Endothelial cell of umbilical vein (primary cell): ENCODE data around the gene TGIF1. TPM values are rescaled to one million over a fixed set of nuclear protein-coding genes. Genes with fewer than 3 reads are reported as not detected.
A peak's percentile ranks its signal among the peaks of the same experiment; 100 is the strongest.

Experiments used
- BruUV-seq: library from RNA; stranded (reverse); fragments of 400-500 nt; replicated peaks from 2 replicates; lab custom pipeline; 2021; lab: Mats Ljungman, UMichigan
- CTCF ChIA-PET: fragments of 300-600, 350-600 bp; sonication (Branson Sonifier 250); formaldehyde crosslinking; loops from one replicate; lab custom pipeline; 2021; ENCODE audit warnings: antibody characterized with exemption, inconsistent platforms; lab: Charles Lee
- POLR2A ChIA-PET: fragments of 300-600, 350-600 bp; sonication (Branson Sonifier 250); formaldehyde crosslinking; loops from one replicate; lab custom pipeline; 2021; ENCODE audit warnings: antibody characterized with exemption, inconsistent platforms; lab: Charles Lee
- DNase-seq: peaks from one replicate; pipeline ENCODE4 v3.0.0-alpha.2; 2011; ENCODE audit warnings: low read depth, low spot score
- FAIRE-seq: peaks from 2 replicates; lab custom pipeline; 2011; peaks lifted over from hg19 to GRCh38; lab: Jason Lieb, UNC
- H2AFZ ChIP-seq: 2 replicates; pipeline ENCODE4 v1.6.0; 2012; ENCODE audit warnings: low read depth, low read length, control low read depth, inconsistent platforms
- H3K27ac ChIP-seq: 2 replicates; pipeline ENCODE4 v1.5.1; 2011; ENCODE audit warnings: low read depth, mild to moderate bottlenecking, control low read depth, low read length, moderate library complexity; ENCODE audit not compliant: insufficient read depth
- H3K27me3 ChIP-seq, 2 experiments: 2 replicates each; pipeline versions ENCODE4 v1.6.0 to v1.6.1; 2011; ENCODE audit warnings: low read length in 2 of 2, mixed read lengths in 1 of 2; ENCODE audit not compliant: control insufficient read depth in 2 of 2, insufficient read depth in 2 of 2
- H3K36me3 ChIP-seq, 2 experiments: 2 replicates in 1 of 2; 3 replicates in 1 of 2; pipeline ENCODE4 v1.5.1; 2011; ENCODE audit warnings: low read length in 2 of 2, mild to moderate bottlenecking in 1 of 2, moderate library complexity in 1 of 2; ENCODE audit not compliant: control insufficient read depth in 2 of 2, insufficient read depth in 2 of 2; ENCODE audit errors: extremely low read depth in 1 of 2
- H3K4me1 ChIP-seq: 3 replicates; pipeline ENCODE4 v1.5.1; 2011; ENCODE audit warnings: mild to moderate bottlenecking, low read length; ENCODE audit not compliant: control insufficient read depth, insufficient read depth; ENCODE audit errors: extremely low read depth
- H3K4me2 ChIP-seq: 2 replicates; pipeline ENCODE4 v1.6.1; 2011; ENCODE audit warnings: low read length, control low read depth, mixed read lengths; ENCODE audit not compliant: insufficient read depth
- H3K4me3 ChIP-seq, 3 experiments: fragments of 200-600 bp in 1 of 3; sonication (generic), shearing (Covaris generic) in 1 of 3; replicated peaks in 1 of 3; 2 replicates each; pipeline ENCODE4 v1.5.1; 2011 to 2016; ENCODE audit warnings: control low read depth in 3 of 3, low read length in 3 of 3, mild to moderate bottlenecking in 2 of 3, inconsistent platforms in 1 of 3, low read depth in 1 of 3, moderate library complexity in 1 of 3; ENCODE audit not compliant: insufficient read depth in 1 of 3
- H3K79me2 ChIP-seq: 2 replicates; pipeline ENCODE4 v1.6.0; 2012; ENCODE audit warnings: low read length, inconsistent platforms; ENCODE audit not compliant: control insufficient read depth, insufficient read depth
- H3K9ac ChIP-seq: replicated peaks from 2 replicates; pipeline ENCODE3; 2011; ENCODE audit warnings: low read length, control low read depth; ENCODE audit not compliant: insufficient read depth; ENCODE audit errors: extremely low read depth
- H3K9me1 ChIP-seq: replicated peaks from 3 replicates; pipeline ENCODE4 v1.6.0; 2011; ENCODE audit warnings: mild to moderate bottlenecking, low read length; ENCODE audit not compliant: control insufficient read depth, insufficient read depth; ENCODE audit errors: extremely low read depth
- H3K9me3 ChIP-seq: replicated peaks from 2 replicates; pipeline ENCODE4 v1.5.1; 2012; ENCODE audit warnings: low read length, inconsistent platforms; ENCODE audit not compliant: control insufficient read depth, insufficient read depth
- H4K20me1 ChIP-seq: replicated peaks from 2 replicates; pipeline ENCODE3; 2011; ENCODE audit warnings: mild to moderate bottlenecking, low read length; ENCODE audit not compliant: control insufficient read depth, insufficient read depth; ENCODE audit errors: extremely low read depth
- EZH2 ChIP-seq: IDR thresholded peaks from 2 replicates; pipeline ENCODE4 v1.6.1; 2012; ENCODE audit warnings: borderline replicate concordance, low read depth, mild to moderate bottlenecking, moderate library complexity, low read length, inconsistent platforms; ENCODE audit not compliant: severe bottlenecking
- FOS ChIP-seq: IDR thresholded peaks from 2 replicates; pipeline ENCODE4 v1.6.1; 2011; ENCODE audit warnings: mild to moderate bottlenecking, low read length, moderate library complexity, borderline replicate concordance; ENCODE audit not compliant: insufficient read depth
- GATA2 ChIP-seq: IDR thresholded peaks from 2 replicates; pipeline ENCODE4 v1.7.0; 2011; ENCODE audit warnings: low read depth, mild to moderate bottlenecking, moderate library complexity, mixed read lengths, low read length; ENCODE audit not compliant: insufficient read length, insufficient read depth
- JUN ChIP-seq: IDR thresholded peaks from 2 replicates; pipeline ENCODE4 v1.6.1; 2011; ENCODE audit warnings: borderline replicate concordance, low read depth; ENCODE audit not compliant: insufficient read length, insufficient read depth
- MYC ChIP-seq: IDR thresholded peaks from one replicate; pipeline ENCODE4 v1.6.1; 2011; ENCODE audit warnings: mild to moderate bottlenecking, low read depth, low read length
- POLR2A ChIP-seq: IDR thresholded peaks from 2 replicates; pipeline ENCODE4 v1.6.1; 2012; ENCODE audit warnings: low read depth, mild to moderate bottlenecking, control low read depth, low read length
- POLR2AphosphoS5 ChIP-seq: IDR thresholded peaks from 2 replicates; pipeline ENCODE4 v1.6.1; 2012; ENCODE audit warnings: low read depth, mild to moderate bottlenecking, control low read depth, low read length, moderate library complexity; ENCODE audit not compliant: insufficient read depth
- dilution Hi-C: fragments of 300-500 bp; cut with MboI; formaldehyde crosslinking; loops from one replicate; pipeline ENCODE4 v1.15.0; 2019; ENCODE audit warnings: low sequenced_read_pairs; ENCODE audit not compliant: extremely low pct_ligation_motif_present
- intact Hi-C: fragments of 100-400 bp; cut with micrococcal nuclease; formaldehyde crosslinking; loops from one replicate; pipeline ENCODE4 v1.10.0; 2022
- polyA plus RNA-seq, 4 experiments: library from polyadenylated mRNA; depleted of rRNA in 3 of 4; stranded (reverse) in 3 of 4; unstranded in 1 of 4; fragments of >200 nt; gene quantifications; 2 replicates each; pipeline versions ENCODE4 v1.2.1 to v1.2.3, GENCODE V29; 2011 to 2012; ENCODE audit warnings: missing spikeins in 1 of 4
- total RNA-seq: library from RNA; stranded (reverse); gene quantifications from 2 replicates; pipeline ENCODE4 v1.2.3, GENCODE V29; 2021
- TF ChIP-seq, protein P1 (sequence below): IDR thresholded peaks from 2 replicates; pipeline ENCODE4 v1.6.1; 2011; ENCODE audit not compliant: insufficient read depth, insufficient read length
- TF ChIP-seq, protein P2 (sequence below), 2 donors: IDR thresholded peaks; 1 replicate in 1 of 2; 2 replicates in 1 of 2; pipeline ENCODE4 v1.5.1; 2011; ENCODE audit warnings: low read length in 2 of 2, mild to moderate bottlenecking in 2 of 2, moderate library complexity in 2 of 2, control low read depth in 1 of 2, inconsistent platforms in 1 of 2, low read depth in 1 of 2; ENCODE audit not compliant: insufficient read depth in 1 of 2; ENCODE audit errors: extremely low read depth in 1 of 2

TGIF1 gene
- total and polyA plus RNA-seq, 2 donors (not counting 3 experiments of a cell fraction or from before 2014, with no cell fraction given): 75.6 to 96.6 TPM

GRCh38 chr18:3449512-3450011 lies 410 bp upstream of the TGIF1 start:
- H3K4me2 ChIP-seq: peak overlapping the region; percentile 91
- no peaks in the 10 kb centered on the region for H3K27me3 ChIP-seq
- H4K20me1 ChIP-seq: no peaks in the 10 kb centered on the region
- peak; percentile 9 for TF ChIP-seq POLR2AphosphoS5
- TF ChIP-seq, protein P1, sequence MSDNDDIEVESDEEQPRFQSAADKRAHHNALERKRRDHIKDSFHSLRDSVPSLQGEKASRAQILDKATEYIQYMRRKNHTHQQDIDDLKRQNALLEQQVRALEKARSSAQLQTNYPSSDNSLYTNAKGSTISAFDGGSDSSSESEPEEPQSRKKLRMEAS: no peak
- BruUV-seq: no TSS peak
- H2AFZ ChIP-seq: peak overlapping the region; percentile 13
- H3K9ac ChIP-seq: peak overlapping the region; percentile 96
- peaks cover 26% of the 10 kb centered on the region for H3K4me1 ChIP-seq
- FAIRE-seq: no peak
- peak overlapping the region; percentile 99 for H3K27ac ChIP-seq
- ChIA-PET POLR2A (interaction anchor here (2.3 kb wide), 1 partner anchor 216 kb away, joined by 6 read pairs; no protein-coding TSS in a partner anchor), CTCF (interaction anchor here (0.8 to 1.4 kb wide), 6 partner anchors 44 to 216 kb away, joined by 3 to 4 read pairs (median 3); no protein-coding TSS in a partner anchor)
- H3K79me2 ChIP-seq: peaks cover 43% of the 10 kb centered on the region
- H3K9me3 ChIP-seq: no peaks in the 10 kb centered on the region
- no peaks in the 10 kb centered on the region for H3K9me1 ChIP-seq
- dilution Hi-C loops (loop anchor here (25.0 kb wide), 1 partner anchor 187 kb away; the partner anchor contains the start of gene MYL12B), intact Hi-C loops (loop anchor here (1.0 to 5.0 kb wide), 9 partner anchors 135 to 877 kb away; partner anchors contain the start of genes METTL4, MYL12B and NDC80)
- peak overlapping the region; percentile 57 to 90 (median 76) for H3K4me3 ChIP-seq
- peak; percentile 74 for DNase-seq
- no peaks in the 10 kb centered on the region for H3K36me3 ChIP-seq

- Histone ChIP-seq H3K27ac (peak overlapping the region; percentile 98), H2AFZ (no peak overlapping the region), H3K9me1 (no peaks in the 10 kb centered on the region), H3K27me3 (no peaks in the 10 kb centered on the region), H4K20me1 (no peaks in the 10 kb centered on the region), H3K9ac (peak overlapping the region; percentile 96), H3K4me1 (peaks cover 38% of the 10 kb centered on the region), H3K36me3 (no peaks in the 10 kb centered on the region), H3K4me2 (peak overlapping the region; percentile 79), H3K9me3 (no peaks in the 10 kb centered on the region), H3K79me2 (peaks cover 56% of the 10 kb centered on the region), H3K4me3 (peak overlapping the region; percentile 90 to 95 (median 92))
- no TSS peak for BruUV-seq
- POLR2A ChIA-PET: interaction anchor here (0.9 kb wide), 1 partner anchor 15 kb away, joined by 5 read pairs; no protein-coding TSS in a partner anchor
- TF ChIP-seq FOS: no peak
- no peak for TF ChIP-seq JUN
- TF ChIP-seq POLR2AphosphoS5: no peak
- no peak for TF ChIP-seq MYC
- TF ChIP-seq, protein P1: no peak
- no peak for TF ChIP-seq EZH2
- TF ChIP-seq GATA2: no peak
- TF ChIP-seq, protein P2, sequence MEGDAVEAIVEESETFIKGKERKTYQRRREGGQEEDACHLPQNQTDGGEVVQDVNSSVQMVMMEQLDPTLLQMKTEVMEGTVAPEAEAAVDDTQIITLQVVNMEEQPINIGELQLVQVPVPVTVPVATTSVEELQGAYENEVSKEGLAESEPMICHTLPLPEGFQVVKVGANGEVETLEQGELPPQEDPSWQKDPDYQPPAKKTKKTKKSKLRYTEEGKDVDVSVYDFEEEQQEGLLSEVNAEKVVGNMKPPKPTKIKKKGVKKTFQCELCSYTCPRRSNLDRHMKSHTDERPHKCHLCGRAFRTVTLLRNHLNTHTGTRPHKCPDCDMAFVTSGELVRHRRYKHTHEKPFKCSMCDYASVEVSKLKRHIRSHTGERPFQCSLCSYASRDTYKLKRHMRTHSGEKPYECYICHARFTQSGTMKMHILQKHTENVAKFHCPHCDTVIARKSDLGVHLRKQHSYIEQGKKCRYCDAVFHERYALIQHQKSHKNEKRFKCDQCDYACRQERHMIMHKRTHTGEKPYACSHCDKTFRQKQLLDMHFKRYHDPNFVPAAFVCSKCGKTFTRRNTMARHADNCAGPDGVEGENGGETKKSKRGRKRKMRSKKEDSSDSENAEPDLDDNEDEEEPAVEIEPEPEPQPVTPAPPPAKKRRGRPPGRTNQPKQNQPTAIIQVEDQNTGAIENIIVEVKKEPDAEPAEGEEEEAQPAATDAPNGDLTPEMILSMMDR (IDR thresholded peaks at IDR 0.05; ENCODE audit: extremely low read depth in 1 of 2, insufficient read depth in 1 of 2, low read depth in 1 of 2, low read length in 2 of 2): no peak
- TF ChIP-seq POLR2A: no peak
- FAIRE-seq (no peak), DNase-seq (no peak)
- intact Hi-C loops (loop anchor here (1.0 to 5.0 kb wide), 6 partner anchors 144 to 547 kb away; partner anchors contain the start of gene MYL12B), dilution Hi-C loops (loop anchor here (25.0 kb wide), 1 partner anchor 188 kb away; the partner anchor contains the start of gene MYL12B)
- CTCF ChIA-PET: interaction anchor here (1.0 to 5.7 kb wide), 5 partner anchors 135 to 320 kb away, joined by 3 to 59 read pairs (median 7); no protein-coding TSS in a partner anchor
These were observed 819 bp downstream of the TGIF1 start for GRCh38 chr18:3450799-3451182.
